Left ventricle myocardium inferior (tissue), 1 donor: Measurements from ENCODE around the gene PEDS1. TPM values are rescaled to one million over a fixed set of nuclear protein-coding genes. Genes with fewer than 3 reads are reported as not detected.

Experiments used
- DNase-seq: peaks from one replicate; pipeline ENCODE4 v3.0.0-alpha.2; 2020
- H3K27ac ChIP-seq: fragments of 200-600 bp; replicated peaks from 2 replicates; pipeline ENCODE4 v1.8.0; 2021
- H3K27me3 ChIP-seq: fragments of 200-600 bp; 2 replicates; pipeline ENCODE4 v1.8.0; 2021; ENCODE audit warnings: low read depth
- H3K36me3 ChIP-seq: fragments of 200-600 bp; 2 replicates; pipeline ENCODE4 v1.8.0; 2021
- H3K4me1 ChIP-seq: fragments of 200-600 bp; 2 replicates; pipeline ENCODE4 v1.8.0; 2021
- H3K4me3 ChIP-seq: fragments of 200-600 bp; 2 replicates; pipeline ENCODE4 v1.8.0; 2021; ENCODE audit warnings: mild to moderate bottlenecking, moderate library complexity
- H3K9me3 ChIP-seq: fragments of 200-600 bp; replicated peaks from 2 replicates; pipeline ENCODE4 v1.8.0; 2021
- CTCF ChIP-seq: fragments of 200-600 bp; IDR thresholded peaks from 2 replicates; pipeline ENCODE4 v1.8.0; 2021; ENCODE audit warnings: antibody characterized with exemption, mild to moderate bottlenecking, borderline replicate concordance
- intact Hi-C: fragments of 100-400 bp; cut with micrococcal nuclease; formaldehyde crosslinking; loops from one replicate; pipeline ENCODE4 v1.11.0; 2022
- total RNA-seq: library from RNA; stranded (reverse); fragmentation: NEBNext Ultra II Directional; extraction: Animal tissue kit (Norgen Biotek cat#: 25700); gene quantifications from one replicate; pipeline ENCODE4 v1.2.1, GENCODE V29; 2021
- donor health status: DM: no; HTN: yes; CAD: no; lungs with severe emphysema.

The PEDS1 gene
- total RNA-seq, 1 donor from 2014 or later, result 17.3 TPM

DNA sequence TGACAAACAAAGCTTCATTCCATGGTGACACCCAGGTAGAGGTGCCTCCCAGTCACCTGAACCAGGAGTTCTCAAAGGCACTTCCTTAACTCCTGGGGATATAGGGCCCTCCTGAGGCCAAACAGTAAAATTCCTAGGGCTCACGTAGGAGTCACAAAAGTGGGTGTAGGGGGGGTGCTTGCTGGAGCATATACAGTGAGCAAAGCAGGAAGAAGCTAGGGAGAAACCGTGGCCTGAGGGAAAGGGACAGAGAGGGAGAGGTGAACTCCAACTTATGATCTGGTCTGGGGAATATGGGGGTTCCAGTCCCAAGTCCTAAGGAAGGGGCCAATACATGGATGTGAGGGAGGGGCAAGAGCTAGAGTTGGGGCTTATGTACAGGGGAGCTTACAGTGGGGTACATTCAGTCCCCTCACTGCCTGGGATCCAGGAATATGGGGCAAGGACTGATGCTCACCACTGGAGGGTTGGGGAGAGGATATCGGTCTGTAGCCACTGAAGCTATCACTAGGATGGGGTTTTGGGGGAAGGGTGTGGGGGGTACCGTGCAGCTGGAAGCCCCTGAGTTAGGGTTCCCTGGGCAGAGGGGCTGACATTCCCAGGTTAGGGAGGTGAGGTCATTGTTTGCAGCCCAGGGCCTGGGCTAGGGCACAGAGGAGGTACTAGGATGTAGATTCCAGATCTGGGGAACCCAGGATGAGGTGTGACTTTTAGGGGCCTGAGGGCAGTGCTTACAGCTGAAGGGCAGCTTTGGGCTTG is 950 bp downstream of the PEDS1 start:
- peak overlapping the region; percentile 95 for H3K27ac ChIP-seq
- intact Hi-C loops, result no loop called here
- H3K36me3 ChIP-seq, result peaks cover 5% of the 10 kb centered on the region
- no peaks in the 10 kb centered on the region for H3K9me3 ChIP-seq
- H3K27me3 ChIP-seq, result no peaks in the 10 kb centered on the region
- TF ChIP-seq CTCF, result no peak
- peaks cover 66% of the 10 kb centered on the region for H3K4me1 ChIP-seq
- DNase-seq, result no peak
- peak overlapping the region; percentile 99 for H3K4me3 ChIP-seq

DNA sequence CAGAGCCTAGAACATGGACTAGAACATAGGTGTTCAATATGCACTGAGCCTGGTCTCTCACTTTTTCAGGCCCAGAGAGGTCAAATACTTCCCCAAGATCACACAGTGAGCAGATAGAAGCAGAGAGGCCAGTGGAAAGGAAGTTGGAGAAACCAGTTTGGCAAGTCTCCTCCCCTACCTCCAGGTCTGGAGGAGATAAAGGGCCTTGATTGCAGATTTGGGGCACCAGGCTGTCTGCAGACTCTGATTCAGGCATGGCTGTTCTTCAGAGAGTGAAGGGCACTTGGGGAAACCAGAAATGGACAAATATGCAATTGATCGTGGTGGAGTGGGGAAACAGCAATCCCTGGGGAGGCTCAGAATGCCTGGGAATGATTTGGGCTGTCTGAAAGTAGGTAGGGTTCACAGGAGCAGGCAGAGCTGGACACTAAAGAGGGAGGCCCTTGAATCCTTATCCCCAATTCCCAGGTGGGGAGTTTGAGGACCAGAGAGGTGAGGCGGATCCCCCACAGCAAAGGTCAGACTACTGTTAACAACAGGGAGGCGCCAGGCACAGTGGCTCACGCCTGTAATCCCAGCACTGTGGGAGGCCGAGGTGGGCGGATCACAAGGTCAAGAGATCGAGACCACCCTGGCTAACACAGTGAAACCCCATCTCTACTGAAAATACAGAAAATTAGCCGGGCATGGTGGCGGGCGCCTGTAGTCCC is 2.3 kb downstream of the PEDS1 start:
- Histone ChIP-seq H3K27ac (peak overlapping the region; percentile 95), H3K4me3 (peak overlapping the region; percentile 99), H3K9me3 (no peaks in the 10 kb centered on the region), H3K27me3 (no peaks in the 10 kb centered on the region), H3K36me3 (peaks cover 5% of the 10 kb centered on the region), H3K4me1 (peaks cover 80% of the 10 kb centered on the region)
- no peak for DNase-seq
- TF ChIP-seq CTCF, result no peak
- intact Hi-C loops, result no loop called here

GRCh38 chr20:50149481-50150254 is 3.9 kb downstream of the PEDS1 start:
- peaks cover 5% of the 10 kb centered on the region for H3K36me3 ChIP-seq
- no peaks in the 10 kb centered on the region for H3K9me3 ChIP-seq
- no peak for DNase-seq
- H3K27me3 ChIP-seq, result no peaks in the 10 kb centered on the region
- H3K27ac ChIP-seq, result peak overlapping the region; percentile 75
- H3K4me3 ChIP-seq, result no peak overlapping the region
- H3K4me1 ChIP-seq, result peaks cover 95% of the 10 kb centered on the region
- no peak for TF ChIP-seq CTCF
- intact Hi-C loops, result no loop called here

DNA sequence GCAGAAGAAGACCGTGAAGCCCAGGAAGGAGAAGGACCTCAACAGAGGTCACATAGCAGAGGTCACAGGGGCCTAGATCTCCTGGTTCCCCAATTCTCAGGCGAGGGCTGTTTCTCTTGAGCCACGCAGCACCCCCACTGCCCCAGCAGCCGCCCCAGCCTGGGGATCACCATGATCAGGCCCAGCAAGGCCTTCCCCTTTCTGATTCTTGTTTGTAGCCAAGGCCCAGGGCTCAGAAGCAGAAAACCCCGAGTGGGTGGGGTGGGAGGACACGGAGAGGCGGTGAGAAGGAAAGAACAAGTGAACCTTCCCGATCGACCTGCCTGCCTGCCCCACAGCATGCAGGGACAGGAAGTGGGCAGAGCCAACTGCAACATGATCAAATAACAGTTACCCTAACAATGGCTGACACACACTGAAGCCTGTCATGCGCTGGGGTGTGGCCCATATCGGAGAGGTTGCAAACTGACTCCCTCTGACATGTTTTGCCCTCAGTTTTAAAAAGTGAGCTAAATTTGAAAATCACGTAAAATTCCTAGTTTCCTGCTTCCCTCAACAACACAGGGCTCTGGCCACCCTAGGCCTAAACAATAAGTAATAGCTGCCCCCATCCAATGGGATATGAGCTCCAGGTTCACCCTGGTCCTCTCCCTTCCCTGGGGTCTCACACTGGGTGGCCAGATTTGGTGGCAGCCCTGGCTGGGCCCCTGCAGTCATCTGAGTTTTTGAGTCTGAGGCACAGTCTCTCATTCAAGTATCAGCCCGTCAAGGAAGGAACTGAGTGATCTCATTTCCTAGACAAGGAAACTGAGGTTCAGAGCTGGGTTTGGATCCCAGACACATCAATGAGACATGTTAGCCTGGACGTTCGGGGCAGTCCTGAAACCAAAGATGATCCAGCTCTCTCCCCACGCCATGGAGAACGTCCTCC is 6.5 kb downstream of the PEDS1 start:
- intact Hi-C loops, result no loop called here
- DNase-seq, result no peak
- H3K4me3 ChIP-seq, result no peak overlapping the region
- peak overlapping the region; percentile 75 for H3K27ac ChIP-seq
- H3K36me3 ChIP-seq, result peaks cover 17% of the 10 kb centered on the region
- no peaks in the 10 kb centered on the region for H3K27me3 ChIP-seq
- peaks cover 100% of the 10 kb centered on the region for H3K4me1 ChIP-seq
- TF ChIP-seq CTCF, result no peak
- no peaks in the 10 kb centered on the region for H3K9me3 ChIP-seq
